H1 (cell line): ENCODE results near the gene CABLES2.
A peak's percentile ranks its signal among the peaks of the same experiment; 100 is the strongest.

Source experiments
- ATF2 ChIP-seq: IDR thresholded peaks from 2 replicates; pipeline ENCODE4 v1.6.1; 2012; ENCODE audit warnings: low read length, inconsistent platforms
- ATF3 ChIP-seq: IDR thresholded peaks from 2 replicates; pipeline ENCODE4 v1.6.1; 2011; ENCODE audit warnings: low read depth, mild to moderate bottlenecking, low read length; ENCODE audit not compliant: insufficient read depth
- CHD2 ChIP-seq: IDR thresholded peaks from 2 replicates; pipeline ENCODE4 v1.6.1; 2012; ENCODE audit warnings: low read length, improper control_type of control experiment
- CTCF ChIP-seq, 3 experiments: IDR thresholded peaks; 1 replicate in 2 of 3; 2 replicates in 1 of 3; pipeline versions ENCODE4 v1.5.1 to v1.6.1; 2011; ENCODE audit warnings: low read length in 3 of 3, mild to moderate bottlenecking in 3 of 3, inconsistent platforms in 2 of 3, low read depth in 1 of 3, moderate library complexity in 1 of 3; ENCODE audit not compliant: insufficient read depth in 1 of 3; ENCODE audit errors: control extremely low read depth in 1 of 3
- HDAC6 ChIP-seq: IDR thresholded peaks from one replicate; pipeline ENCODE4 v1.7.1; 2012; ENCODE audit warnings: low read depth, mild to moderate bottlenecking, inconsistent platforms, low read length, moderate library complexity
- POLR2A ChIP-seq, 2 experiments: IDR thresholded peaks; 1 replicate in 1 of 2; 2 replicates in 1 of 2; pipeline ENCODE4 v1.6.1; 2011; ENCODE audit warnings: low read depth in 2 of 2, low read length in 2 of 2, mild to moderate bottlenecking in 2 of 2; ENCODE audit errors: control extremely low read depth in 1 of 2
- RBBP5 ChIP-seq: IDR thresholded peaks from 2 replicates; pipeline ENCODE4 v1.7.1; 2012; ENCODE audit warnings: low read depth, mild to moderate bottlenecking, inconsistent platforms, low read length, moderate library complexity, borderline replicate concordance
- RNF2 ChIP-seq: fragments of 200-900, 300-1000 bp; sonication (generic); IDR thresholded peaks from 2 replicates; pipeline ENCODE4 v1.7.1; 2016; ENCODE audit warnings: borderline replicate concordance, low read depth, mild to moderate bottlenecking, antibody characterized with exemption, low read length; ENCODE audit not compliant: poor library complexity, severe bottlenecking; ENCODE audit errors: missing control alignments
- SP1 ChIP-seq: IDR thresholded peaks from 2 replicates; pipeline ENCODE4 v1.6.1; 2011; ENCODE audit warnings: low read depth, low read length
- TAF7 ChIP-seq: optimal IDR thresholded peaks from 2 replicates; pipeline ENCODE3; 2011; ENCODE audit warnings: low read depth, mild to moderate bottlenecking, inconsistent platforms, low read length, moderate library complexity, borderline replicate concordance

- no peak for TF ChIP-seq RNF2
- no peak for TF ChIP-seq SP1
- TF ChIP-seq TAF7, result peak; percentile 14
- TF ChIP-seq POLR2A (IDR thresholded peaks at IDR 0.05; ENCODE audit: control extremely low read depth in 1 of 2, low read depth in 2 of 2, low read length in 2 of 2), result no peak; a peak in 1 of 3 replicates
- TF ChIP-seq CTCF (IDR thresholded peaks at IDR 0.05; ENCODE audit: control extremely low read depth in 1 of 3, insufficient read depth in 1 of 3, low read depth in 1 of 3, low read length in 3 of 3), result no peak
- no peak for TF ChIP-seq HDAC6
- TF ChIP-seq RBBP5, result no peak
- no peak for TF ChIP-seq ATF2
- no peak for TF ChIP-seq ATF3
- TF ChIP-seq CHD2, result no peak
Measured at GRCh38 chr20:62360854-62361798, 46.0 kb downstream of the CABLES2 start.
